8988T (cell line): ENCODE data around the gene SERPINA3.
"Not testable (repeated sequence)": the region's sequence is repeated elsewhere in the genome, so short reads cannot be mapped to it uniquely, and the experiment has no call there.

ENCODE experiments used
- DNase-seq: peaks from one replicate; pipeline ENCODE4 v3.0.0; 2011

Gene SERPINA3

DNA sequence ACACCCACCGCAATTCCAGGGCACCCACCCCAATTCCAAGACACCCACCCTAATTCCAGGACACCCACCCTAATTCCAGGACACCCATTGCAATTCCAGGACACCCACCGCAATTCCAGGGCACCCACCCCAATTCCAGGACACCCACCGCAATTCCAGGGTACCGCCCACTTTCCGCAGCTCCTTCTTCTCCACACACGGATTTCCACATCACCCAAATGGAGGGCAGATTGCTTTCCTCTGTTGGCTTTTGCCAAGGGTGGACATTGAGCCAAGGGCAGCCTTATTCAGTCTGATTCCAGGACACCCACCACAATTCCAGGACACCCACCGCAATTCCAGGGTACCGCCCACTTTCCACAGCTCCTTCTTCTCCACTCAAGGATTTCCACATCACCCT lies 25.6 kb downstream of the SERPINA3 start:
- DNase-seq = not testable (repeated sequence)

DNA sequence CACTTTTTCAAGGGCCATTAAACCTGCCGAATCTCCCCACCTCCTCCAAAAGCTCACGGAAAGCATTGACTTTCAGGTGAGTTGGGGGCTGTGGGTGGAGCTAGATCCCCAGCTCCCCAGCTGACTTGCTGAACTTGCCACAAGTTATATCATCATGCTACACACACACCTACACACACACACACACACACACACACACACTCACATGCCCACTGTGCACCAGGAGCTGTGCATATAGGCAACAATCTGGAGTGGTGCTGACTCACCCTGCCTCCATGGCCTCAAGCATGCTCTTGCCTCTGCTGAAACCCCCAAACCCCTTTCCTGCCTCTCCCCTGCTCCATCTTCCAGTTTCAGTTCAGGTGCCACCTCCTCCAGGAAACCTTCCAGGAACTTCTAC lies 26.1 kb downstream of the SERPINA3 start:
- DNase-seq = no peak

DNA sequence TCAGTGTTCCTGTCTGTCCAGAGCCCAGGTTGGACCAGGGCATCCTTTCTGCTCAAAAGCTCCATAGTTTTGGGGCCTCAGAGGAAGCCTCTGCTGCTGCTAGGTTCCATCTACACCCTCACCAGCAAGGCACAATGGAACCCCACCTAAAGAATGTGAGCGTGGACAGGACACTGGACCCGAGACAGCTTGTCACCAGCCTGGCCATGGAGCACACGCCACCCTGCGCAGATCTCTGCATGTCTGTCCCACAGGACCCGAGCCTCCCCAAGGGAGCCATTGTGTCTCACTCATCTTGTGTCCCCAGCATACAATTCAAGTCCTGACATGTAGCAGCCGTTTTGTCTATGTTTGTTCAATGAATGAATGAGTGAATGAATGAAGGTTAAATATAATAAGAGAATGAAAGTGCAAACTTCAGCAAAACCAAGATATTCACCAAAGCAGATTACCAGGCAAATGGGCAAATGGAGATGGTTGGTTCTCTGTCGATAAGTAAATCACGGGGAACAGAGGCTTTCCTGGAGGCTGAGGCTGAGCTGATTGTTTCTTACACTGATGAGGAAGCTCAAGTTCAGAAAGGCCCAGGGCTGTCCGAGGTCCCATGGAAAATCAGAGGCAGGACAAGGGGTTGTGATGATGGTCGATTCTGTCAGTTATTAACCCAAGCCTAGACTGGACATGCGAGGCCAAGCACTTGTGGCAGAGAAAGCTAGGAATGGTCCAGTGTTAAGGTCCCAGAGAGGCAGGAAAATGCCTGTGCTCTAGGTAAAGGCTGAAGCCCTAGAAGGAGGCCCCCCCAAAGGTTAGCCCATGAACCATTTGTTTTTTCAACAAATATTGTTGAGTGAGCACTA lies 27.0 kb downstream of the SERPINA3 start:
- no peak for DNase-seq

DNA sequence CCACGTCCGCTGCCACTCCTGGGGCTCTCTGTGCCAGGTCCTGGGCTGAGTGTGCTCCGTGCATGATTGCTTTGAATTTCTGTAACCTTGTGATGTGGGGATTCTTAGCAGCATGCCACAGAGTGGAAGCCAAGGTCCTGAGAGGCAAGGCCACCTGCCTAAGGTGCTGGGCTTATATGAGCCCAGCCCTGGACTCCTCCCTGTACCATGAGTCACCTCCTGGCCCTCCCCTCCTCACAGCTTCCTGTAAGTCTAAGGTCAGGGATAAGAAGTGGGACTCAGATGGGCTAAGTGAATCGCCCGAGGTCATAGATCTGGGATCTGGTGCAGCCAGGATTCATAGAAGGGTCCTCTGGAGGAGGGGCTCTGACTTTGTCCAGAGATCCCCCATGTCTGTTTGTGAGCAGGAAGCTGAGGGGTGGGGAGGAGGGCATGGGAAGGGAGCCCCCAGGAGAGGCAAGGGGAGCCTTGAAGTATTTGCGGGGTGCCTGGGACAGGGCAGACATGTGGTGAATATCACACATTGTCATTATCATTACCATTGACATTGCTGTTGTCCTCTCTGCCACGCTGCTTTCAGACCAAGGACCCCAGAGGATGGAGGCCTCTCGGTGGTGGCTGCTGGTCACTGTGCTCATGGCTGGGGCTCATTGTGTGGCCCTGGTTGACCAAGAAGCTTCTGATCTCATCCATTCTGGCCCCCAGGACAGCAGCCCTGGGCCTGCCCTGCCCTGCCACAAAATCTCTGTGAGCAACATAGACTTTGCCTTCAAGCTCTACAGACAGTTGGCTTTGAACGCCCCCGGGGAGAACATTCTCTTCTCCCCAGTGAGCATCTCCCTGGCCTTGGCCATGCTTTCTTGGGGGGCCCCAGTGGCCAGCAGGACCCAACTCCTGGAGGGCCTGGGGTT lies 28.8 kb downstream of the SERPINA3 start:
- no peak for DNase-seq

DNA sequence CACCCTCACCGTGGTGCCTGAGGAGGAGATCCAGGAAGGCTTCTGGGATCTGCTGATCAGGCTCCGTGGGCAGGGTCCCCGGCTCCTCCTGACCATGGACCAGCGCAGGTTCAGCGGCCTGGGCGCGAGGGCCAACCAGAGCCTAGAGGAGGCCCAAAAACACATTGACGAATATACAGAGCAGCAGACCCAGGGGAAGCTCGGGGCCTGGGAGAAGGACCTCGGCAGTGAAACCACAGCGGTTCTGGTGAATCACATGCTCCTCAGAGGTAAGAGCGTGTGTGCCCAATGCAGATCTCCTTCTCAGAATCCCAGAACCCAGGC lies 29.4 kb downstream of the SERPINA3 start:
- DNase-seq = no peak

DNA sequence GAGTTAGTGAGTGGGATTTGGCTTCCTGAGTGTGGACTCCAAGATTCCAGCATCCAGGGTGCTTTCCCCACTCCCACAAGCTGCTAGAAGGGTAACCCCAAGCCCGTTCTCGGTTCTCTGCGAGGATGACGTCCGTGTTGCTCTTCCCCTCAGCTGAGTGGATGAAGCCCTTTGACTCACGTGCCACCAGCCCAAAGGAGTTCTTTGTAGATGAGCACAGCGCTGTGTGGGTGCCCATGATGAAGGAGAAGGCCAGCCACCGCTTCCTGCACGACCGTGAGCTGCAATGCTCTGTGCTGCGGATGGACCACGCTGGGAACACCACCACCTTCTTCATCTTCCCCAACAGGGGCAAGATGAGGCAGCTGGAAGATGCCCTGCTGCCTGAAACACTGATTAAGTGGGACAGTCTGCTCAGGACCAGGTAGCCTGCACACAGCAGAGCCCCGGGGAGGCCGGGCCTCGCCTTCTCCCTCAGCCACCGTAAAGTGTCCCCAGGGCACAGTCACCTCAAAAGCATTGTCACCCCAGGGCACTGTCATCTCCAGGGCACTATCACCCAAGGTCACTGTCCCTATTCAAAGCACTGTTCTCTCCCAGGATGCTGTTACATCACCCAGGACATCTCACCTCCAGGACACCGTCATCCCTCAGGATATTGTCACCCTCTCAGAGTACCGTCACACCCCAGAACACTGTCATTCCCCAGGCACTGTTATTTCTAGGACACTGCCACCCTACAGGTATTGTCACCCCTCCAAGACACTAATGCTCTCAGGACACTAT lies 31.3 kb downstream of the SERPINA3 start:
- DNase-seq = no peak

DNA sequence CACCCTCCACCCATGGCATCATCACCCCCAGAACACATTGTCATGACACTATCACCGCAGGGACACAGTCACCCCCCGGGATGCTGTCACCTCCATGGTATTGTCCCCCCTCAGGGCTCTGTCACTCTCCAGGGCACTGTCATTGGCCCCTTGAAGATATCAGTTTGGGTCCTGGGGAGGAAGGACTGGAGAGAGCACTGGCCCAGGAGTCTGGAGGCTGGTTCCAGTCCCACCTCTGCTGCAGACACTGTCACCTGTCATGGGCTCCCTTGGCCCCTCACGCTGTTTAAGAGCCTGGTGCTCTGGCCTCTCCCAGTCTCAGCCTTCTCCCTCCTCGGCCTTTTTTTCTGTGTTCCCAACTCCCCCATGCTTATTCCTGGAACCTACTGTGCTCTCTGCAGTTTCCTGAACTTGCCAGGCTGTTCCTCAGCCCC lies 31.9 kb downstream of the SERPINA3 start:
- DNase-seq = no peak

DNA sequence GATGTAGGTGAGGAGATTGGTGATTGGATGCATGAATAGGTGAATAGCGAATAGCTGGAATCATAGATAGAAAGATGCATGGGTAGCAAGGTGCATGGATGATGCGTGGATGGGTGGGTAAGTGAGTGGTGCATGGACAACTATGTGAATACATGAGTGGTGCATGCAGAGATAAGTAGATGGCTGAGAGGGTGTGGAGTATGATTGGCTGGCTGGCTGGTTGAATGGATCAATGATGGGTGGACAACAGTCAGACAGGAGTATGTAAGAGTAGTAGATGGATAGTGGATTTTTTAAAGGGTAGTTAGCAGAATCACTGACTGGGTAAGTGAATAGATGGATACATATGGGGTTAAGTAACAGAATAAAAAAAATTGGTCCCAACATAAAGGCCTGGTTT lies 33.9 kb downstream of the SERPINA3 start:
- DNase-seq = no peak

DNA sequence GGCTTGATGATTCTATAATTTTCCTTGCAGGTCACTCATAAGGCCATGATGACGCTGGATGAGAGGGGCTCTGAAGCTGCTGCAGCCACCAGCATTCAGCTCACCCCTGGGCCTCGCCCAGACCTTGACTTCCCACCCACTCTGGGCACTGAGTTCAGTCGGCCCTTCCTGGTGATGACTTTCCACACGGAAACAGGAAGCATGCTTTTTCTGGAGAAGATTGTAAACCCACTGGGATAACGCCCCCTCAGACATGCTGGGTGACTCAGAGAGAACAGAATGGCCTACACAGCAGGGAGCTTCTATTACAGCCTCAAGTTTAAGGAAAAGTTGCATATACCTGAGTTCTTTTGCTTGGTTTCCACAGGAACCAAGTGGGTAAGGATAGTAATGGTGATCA lies 34.3 kb downstream of the SERPINA3 start:
- DNase-seq = no peak

DNA sequence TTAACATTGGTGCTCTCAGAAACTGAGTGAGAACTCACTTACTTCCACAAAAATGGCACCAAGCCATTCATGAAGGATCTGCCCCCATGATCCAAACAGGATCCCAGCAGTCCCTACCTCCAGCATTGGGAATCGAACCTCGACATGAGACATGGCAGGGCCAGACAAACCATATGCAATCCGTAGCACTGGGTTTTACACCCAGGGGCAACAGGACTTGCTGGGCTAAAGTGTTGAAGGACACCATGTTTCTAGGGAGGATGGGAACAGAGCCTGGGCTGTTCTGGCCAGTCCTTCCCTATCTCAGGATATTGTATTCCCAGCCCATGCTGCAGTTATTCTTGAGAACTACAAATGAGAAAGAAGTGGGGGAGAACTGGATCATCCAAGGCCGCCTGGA lies 36.6 kb downstream of the SERPINA3 start:
- no peak for DNase-seq

DNA sequence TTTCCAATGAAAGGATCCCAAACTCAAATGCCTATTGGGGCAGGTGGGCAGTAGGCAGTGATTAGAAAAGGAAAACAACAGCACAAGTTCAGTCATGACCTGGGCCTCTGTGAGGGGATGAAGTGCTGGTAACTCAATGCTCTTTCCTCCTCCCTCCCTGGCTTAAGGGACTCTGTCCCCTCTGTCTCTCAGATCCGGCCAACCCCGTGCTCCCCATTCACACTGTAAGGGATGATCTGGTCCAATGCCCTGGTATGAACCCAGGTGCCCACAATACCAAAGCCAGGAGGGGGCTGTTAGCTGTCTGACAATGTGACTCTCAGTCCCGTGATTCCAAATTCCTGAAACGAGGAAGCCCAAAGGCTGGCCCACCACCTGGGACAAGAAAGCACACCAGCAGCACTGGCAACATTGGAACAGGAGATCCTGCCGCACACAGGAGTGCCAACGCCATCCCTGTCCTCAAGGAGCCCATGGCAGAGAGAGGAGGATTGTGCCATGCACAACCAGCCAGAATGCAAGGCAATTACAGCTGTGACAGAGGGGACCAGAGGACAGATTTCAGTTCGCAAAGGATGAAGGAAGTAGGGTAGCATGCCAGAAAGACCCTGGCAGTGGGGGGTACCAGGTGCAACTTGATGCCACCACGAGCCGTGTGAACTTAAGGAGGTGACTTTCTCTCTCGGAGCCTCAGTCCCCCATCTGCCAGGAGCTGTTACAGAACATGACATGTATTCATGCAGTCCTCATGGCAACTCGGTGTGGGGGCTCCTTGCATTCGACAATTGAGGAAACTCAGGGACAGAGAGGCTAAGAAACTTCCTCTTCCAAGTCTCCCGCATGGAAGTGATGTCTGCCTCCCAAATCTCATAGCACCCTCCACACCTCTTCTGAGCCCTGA lies 37.6 kb downstream of the SERPINA3 start:
- no peak for DNase-seq

DNA sequence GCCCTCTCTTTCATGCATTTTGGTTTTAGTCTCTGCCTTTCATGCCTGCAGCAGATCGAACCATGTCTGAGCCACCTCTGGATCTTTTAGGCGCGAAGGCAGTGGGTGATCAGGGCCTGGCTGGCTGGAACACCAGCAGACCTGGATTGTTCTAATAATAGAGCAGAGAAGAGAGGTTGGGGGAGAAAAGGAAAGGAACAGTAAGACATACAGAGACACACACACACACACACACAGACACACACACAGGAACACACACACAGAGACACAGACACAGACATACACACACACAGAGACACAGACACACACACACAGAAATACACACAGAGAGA lies 38.2 kb downstream of the SERPINA3 start:
- no peak for DNase-seq

DNA sequence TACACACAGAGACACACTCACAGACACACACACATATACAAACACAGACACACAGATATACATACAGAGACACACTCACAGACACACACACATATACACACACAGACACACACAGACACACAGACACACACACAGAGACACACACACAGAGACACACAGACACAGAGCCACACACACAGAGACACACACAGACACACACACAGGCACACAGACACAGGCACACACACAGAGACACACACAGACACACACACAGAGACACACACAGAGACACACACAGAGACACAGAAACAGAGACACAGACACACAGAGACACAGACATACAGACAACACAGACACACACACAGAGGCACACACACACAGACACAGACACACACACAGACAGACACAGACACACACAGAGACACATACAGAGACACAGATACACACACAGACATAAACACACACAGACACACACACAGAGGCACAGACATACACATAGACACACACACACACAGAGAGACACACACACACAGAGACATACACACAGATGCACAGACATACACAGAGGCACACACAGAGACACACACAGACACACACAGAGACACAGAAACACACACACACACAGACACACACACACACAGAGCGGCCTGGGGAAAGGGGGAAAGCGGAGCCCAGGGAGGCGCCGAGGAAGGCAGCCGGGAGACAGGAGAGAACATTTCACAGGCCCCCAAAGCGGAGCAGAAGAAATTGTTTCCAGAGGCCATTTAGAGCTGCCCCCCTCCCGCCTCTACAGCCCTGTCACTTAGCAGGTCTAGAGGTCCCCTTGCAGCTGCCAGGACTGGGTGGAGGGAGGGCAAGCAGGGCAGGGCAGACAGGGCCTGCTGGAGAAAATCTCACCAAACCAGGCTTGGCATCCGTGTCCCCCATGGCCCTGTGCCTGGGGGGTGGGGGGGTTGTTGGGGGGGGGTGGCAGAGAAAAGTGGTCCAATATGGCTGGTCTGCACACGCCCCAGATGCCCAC lies 38.9 kb downstream of the SERPINA3 start:
- DNase-seq = no peak

DNA sequence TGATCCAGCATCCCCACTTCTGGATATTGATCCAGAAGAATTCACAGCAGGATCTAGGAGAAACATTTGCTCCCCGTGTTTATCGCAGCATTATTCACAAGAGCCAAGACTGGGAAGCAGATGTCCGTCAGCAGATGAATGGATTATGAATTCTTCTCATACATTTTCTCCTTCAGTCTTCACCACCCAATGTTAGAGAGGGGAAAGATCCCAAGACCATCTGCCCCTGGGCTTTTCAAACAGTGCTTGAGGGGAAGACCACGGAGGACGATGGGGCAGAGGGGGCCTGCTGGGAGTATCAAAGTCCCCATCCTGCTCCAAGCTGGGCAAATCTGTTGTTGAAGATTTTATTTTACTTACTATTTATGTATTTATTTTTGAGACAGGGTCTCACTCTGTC lies 41.1 kb downstream of the SERPINA3 start:
- no peak for DNase-seq

DNA sequence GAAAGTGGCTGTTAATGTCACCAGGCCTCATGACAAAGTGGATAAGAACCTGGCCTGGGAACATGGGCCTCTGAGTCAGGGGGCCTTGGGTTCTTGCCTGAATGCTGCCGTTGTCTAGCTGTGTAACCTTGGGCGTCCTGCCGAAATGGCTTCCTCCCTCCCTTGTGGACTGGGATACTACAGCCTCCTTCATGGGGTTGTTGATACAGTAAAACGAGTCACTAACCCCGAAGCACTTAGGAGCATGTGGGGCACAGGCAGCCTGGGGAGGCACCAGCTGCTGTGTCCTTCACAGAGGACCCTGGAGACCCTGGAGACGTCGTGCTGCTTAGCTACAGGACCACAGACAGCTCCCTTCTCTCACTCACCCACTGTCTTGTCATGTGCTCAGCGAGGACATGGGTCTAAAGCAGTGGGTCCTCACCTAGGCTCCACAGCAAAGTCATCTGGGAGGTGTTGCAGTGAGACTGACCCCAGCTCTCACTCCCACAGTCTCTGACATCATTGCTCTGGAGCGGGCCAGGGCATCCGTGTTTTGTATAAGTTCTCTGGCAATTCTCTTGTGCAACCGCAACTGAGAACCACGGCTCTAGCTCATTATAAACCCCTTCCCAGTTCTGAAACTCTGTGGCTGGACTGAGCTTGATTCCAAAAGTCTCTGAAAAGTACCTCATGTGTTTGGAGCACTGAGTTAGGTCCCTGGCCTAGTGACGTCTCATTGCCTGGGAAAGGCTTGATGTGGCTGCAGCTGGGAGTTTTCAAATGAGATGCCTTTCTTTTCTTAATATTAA lies 42.1 kb downstream of the SERPINA3 start:
- DNase-seq = no peak

DNA sequence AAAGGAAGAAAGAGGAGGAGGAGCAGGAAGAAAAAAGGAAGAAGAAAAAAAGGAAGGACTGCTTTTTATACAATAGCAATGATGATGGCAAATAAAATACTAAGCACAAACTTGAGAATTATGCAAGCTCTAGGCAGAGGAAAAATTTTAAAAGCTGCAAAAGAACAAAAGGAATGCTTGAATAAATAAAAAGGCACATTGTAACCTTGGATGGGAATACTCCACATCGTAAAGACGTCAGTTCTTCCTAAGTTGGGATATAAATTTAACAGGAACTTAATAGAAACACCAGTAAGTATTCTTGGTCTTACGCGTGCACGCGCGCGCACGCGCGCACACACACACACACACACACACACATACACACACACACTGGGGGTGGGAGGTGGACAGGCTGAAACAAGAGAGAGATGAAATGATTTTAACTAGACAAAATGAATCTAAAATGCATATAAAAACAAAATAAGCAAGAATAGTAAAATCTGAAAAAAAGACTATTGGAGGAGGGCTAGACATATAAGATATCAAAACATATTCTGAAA lies 43.0 kb downstream of the SERPINA3 start:
- DNase-seq = no peak

DNA sequence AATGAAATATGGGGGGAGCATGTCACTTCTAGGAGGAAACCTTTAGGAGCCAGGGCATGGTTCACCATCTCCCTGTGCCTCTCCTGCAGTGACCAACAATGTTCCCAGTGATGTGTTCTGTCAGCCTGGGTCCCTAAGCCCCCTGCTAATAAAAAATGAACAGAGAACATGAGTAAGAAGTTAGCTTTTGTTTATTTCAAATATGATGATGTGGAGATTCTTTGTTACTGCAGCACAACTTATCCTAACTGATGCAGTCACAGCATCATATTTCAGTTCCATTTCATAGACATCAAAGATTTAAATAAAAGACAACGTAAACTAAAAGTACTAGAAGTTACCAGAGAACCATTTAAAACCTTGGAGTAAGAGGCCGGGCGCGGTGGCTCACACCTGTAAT lies 43.9 kb downstream of the SERPINA3 start:
- DNase-seq = no peak

DNA sequence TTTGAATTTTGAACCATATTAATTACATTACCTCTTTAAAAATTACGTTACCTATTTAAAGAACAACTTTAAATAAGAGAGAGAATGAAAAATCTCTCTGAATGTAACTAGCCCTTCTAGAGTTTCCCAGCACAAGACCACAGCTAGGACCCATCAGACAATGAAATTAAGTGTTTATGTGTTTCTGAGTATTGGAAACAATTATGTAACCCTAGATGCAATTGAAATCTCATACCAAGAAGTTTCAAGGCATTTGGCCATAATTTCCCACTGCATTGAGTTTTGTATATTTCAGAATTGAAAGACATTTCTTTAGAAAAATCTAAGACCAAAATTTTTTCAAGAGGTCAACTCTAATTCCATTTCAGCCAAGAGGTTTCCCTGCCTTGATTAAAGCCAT lies 47.1 kb downstream of the SERPINA3 start:
- no peak for DNase-seq

DNA sequence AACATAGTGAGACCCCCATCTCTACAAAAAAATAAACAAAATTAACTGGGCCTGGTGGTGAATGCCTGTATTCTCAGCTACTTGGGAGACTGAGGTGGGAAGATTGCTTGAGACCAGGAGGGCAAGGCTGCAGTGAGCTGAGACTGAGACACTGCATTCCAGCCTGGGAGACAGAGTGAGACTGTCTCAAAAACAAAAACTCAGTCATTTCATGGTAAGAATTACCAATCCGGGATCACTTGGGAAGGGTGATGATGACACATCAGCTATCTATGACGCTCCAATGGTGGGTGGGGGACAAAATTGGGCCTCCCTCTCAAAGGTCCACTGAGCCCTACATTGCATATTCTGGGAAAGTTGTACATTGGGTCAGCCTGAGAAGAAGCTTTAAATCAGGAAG lies 47.7 kb downstream of the SERPINA3 start:
- no peak for DNase-seq
